A673 (cell line): ENCODE data around the gene AGBL2. TPM values are rescaled to one million over a fixed set of nuclear protein-coding genes. Genes with fewer than 3 reads are reported as not detected.

Source experiments
- BruUV-seq: library from RNA; stranded (reverse); fragments of 400-500 nt; replicated peaks from 2 replicates; lab custom pipeline; 2021; lab: Mats Ljungman, UMichigan
- CTCF ChIA-PET: fragments of 300-600 bp; sonication (Branson Sonifier 250); formaldehyde crosslinking; loops from one replicate; lab custom pipeline; 2022; ENCODE audit warnings: antibody characterized with exemption; lab: Charles Lee
- POLR2A ChIA-PET: fragments of 300-600 bp; sonication (Branson Sonifier 250); formaldehyde crosslinking; loops from one replicate; lab custom pipeline; 2022; ENCODE audit warnings: antibody characterized with exemption; ENCODE audit not compliant: low non-redundant PET; lab: Charles Lee
- DNase-seq: peaks from one replicate; pipeline ENCODE4 v3.0.0-alpha.2; 2015; ENCODE audit warnings: low spot score
- H3K27ac ChIP-seq: fragments of 200-600 bp; sonication (generic); 2 replicates; pipeline ENCODE4 v1.5.1; 2016; ENCODE audit warnings: mixed run types, low read depth, mild to moderate bottlenecking, mixed read lengths, antibody characterized with exemption, low read length; ENCODE audit not compliant: poor library complexity, severe bottlenecking
- H3K27me3 ChIP-seq: fragments of 200-600 bp; sonication (generic); replicated peaks from 2 replicates; pipeline ENCODE4 v1.6.1; 2017; ENCODE audit warnings: mixed run types, low read depth, mild to moderate bottlenecking, mixed read lengths, antibody characterized with exemption, low read length; ENCODE audit not compliant: insufficient read depth, poor library complexity
- H3K36me3 ChIP-seq: fragments of 200-600 bp; sonication (generic); 2 replicates; pipeline ENCODE4 v1.6.1; 2016; ENCODE audit warnings: mixed run types, mild to moderate bottlenecking, mixed read lengths, antibody characterized with exemption, low read length; ENCODE audit not compliant: insufficient read depth, poor library complexity, severe bottlenecking
- H3K4me1 ChIP-seq: fragments of 200-600 bp; sonication (generic); 2 replicates; pipeline ENCODE4 v1.6.1; 2017; ENCODE audit warnings: mixed run types, mild to moderate bottlenecking, mixed read lengths, antibody characterized with exemption, low read length; ENCODE audit not compliant: insufficient read depth, poor library complexity, severe bottlenecking
- H3K4me3 ChIP-seq: fragments of 200-600 bp; sonication (generic); 2 replicates; pipeline ENCODE4 v1.5.1; 2016; ENCODE audit warnings: low read depth, mixed run types, mild to moderate bottlenecking, mixed read lengths, low read length; ENCODE audit not compliant: poor library complexity, severe bottlenecking
- H3K9me3 ChIP-seq: fragments of 200-600 bp; sonication (generic); 2 replicates; pipeline ENCODE4 v1.6.1; 2016; ENCODE audit warnings: mixed run types, low read depth, mild to moderate bottlenecking, mixed read lengths, antibody characterized with exemption, low read length; ENCODE audit not compliant: poor library complexity, severe bottlenecking
- EZH2 ChIP-seq: fragments of 200-600 bp; sonication (generic); IDR thresholded peaks from 2 replicates; pipeline ENCODE4 v1.6.1; 2017; ENCODE audit warnings: borderline replicate concordance, low read depth, mild to moderate bottlenecking, mixed read lengths, antibody characterized with exemption, low read length; ENCODE audit not compliant: poor library complexity, severe bottlenecking
- intact Hi-C: fragments of 100-400 bp; cut with micrococcal nuclease; formaldehyde crosslinking; loops from one replicate; pipeline ENCODE4 v1.10.0; 2022; ENCODE audit not compliant: unreplicated experiment
- total RNA-seq: library from RNA; stranded (reverse); gene quantifications from 2 replicates; pipeline ENCODE4 v1.2.3, GENCODE V29; 2021
- TF ChIP-seq, protein P1 (sequence below): fragments of 300-800, 200-600 bp; sonication (generic); conservative IDR thresholded peaks from 2 replicates; pipeline ENCODE4 v1.5.1; 2017; ENCODE audit warnings: low read depth, mild to moderate bottlenecking, antibody characterized with exemption, low read length, moderate library complexity, mixed read lengths

The AGBL2 gene
- total RNA-seq, 1 experiment from 2014 or later = 6.5 TPM

GRCh38 chr11:47731475-47731874 lies 16.3 kb upstream of the AGBL2 start:
- H3K27ac ChIP-seq = peak overlapping the region; percentile 0
- H3K36me3 ChIP-seq = peaks cover 98% of the 10 kb centered on the region
- no peak overlapping the region for H3K4me3 ChIP-seq
- ChIA-PET CTCF (no interaction called here), POLR2A (no interaction called here)
- DNase-seq = no peak
- BruUV-seq = no TSS peak
- H3K4me1 ChIP-seq = no peaks in the 10 kb centered on the region
- TF ChIP-seq EZH2 = no peak
- TF ChIP-seq, protein P1, sequence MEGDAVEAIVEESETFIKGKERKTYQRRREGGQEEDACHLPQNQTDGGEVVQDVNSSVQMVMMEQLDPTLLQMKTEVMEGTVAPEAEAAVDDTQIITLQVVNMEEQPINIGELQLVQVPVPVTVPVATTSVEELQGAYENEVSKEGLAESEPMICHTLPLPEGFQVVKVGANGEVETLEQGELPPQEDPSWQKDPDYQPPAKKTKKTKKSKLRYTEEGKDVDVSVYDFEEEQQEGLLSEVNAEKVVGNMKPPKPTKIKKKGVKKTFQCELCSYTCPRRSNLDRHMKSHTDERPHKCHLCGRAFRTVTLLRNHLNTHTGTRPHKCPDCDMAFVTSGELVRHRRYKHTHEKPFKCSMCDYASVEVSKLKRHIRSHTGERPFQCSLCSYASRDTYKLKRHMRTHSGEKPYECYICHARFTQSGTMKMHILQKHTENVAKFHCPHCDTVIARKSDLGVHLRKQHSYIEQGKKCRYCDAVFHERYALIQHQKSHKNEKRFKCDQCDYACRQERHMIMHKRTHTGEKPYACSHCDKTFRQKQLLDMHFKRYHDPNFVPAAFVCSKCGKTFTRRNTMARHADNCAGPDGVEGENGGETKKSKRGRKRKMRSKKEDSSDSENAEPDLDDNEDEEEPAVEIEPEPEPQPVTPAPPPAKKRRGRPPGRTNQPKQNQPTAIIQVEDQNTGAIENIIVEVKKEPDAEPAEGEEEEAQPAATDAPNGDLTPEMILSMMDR = no peak
- H3K27me3 ChIP-seq = no peaks in the 10 kb centered on the region
- intact Hi-C loops = loop anchor here (5.0 to 10.0 kb wide), 2 partner anchors 71 to 947 kb away; no protein-coding TSS in a partner anchor
- H3K9me3 ChIP-seq = no peaks in the 10 kb centered on the region

- no TSS peak for BruUV-seq
- TF ChIP-seq, protein P1 = no peak
- TF ChIP-seq EZH2 = no peak
- Histone ChIP-seq H3K4me1 (no peaks in the 10 kb centered on the region), H3K4me3 (no peak overlapping the region), H3K27me3 (no peaks in the 10 kb centered on the region), H3K27ac (no peak overlapping the region), H3K36me3 (peaks cover 100% of the 10 kb centered on the region), H3K9me3 (no peaks in the 10 kb centered on the region)
- intact Hi-C loops = no loop called here
- CTCF ChIA-PET = interaction anchor here (0.6 kb wide), 1 partner anchor 87 kb away, joined by 4 read pairs; no protein-coding TSS in a partner anchor
- DNase-seq = no peak
- POLR2A ChIA-PET = no interaction called here
Observed at GRCh38 chr11:47726878-47727514, 11.8 kb upstream of the AGBL2 start.

GRCh38 chr11:47726118-47726442 lies 10.9 kb upstream of the AGBL2 start:
- BruUV-seq = TSS peak; percentile 1
- CTCF ChIA-PET = no interaction called here
- intact Hi-C loops = no loop called here

More at GRCh38 chr11:47726118-47726442, 10.9 kb upstream of the AGBL2 start:
- no peaks in the 10 kb centered on the region for H3K9me3 ChIP-seq
- H3K27me3 ChIP-seq = no peaks in the 10 kb centered on the region
- POLR2A ChIA-PET = interaction anchor here (0.6 kb wide), 2 partner anchors 8 to 9 kb away, joined by 3 to 9 read pairs; no protein-coding TSS in a partner anchor
- H3K4me1 ChIP-seq = no peaks in the 10 kb centered on the region
- H3K27ac ChIP-seq = no peak overlapping the region
- no peak overlapping the region for H3K4me3 ChIP-seq
- H3K36me3 ChIP-seq = peaks cover 100% of the 10 kb centered on the region
- no peak for DNase-seq
- TF ChIP-seq EZH2 = no peak
- TF ChIP-seq, protein P1 = no peak
